Measurements from ENCODE around the gene DELE1. TPM values are rescaled to one million over a fixed set of nuclear protein-coding genes. Genes with fewer than 3 reads are reported as not detected.
"Not testable (repeated sequence)": the region's sequence is repeated elsewhere in the genome, so short reads cannot be mapped to it uniquely, and the experiment has no call there.

Gene DELE1
- total RNA-seq, 2 donors from 2014 or later = 80.4 to 82.8 TPM

GRCh38 chr5:141906972-141907371 is 16.7 kb upstream of the DELE1 start:
- no peaks in the 10 kb centered on the region for H3K36me3 Mint-ChIP-seq (ENCODE audit: low read depth)
- no peaks in the 10 kb centered on the region for H3K9me3 Mint-ChIP-seq
- H3K27ac Mint-ChIP-seq = no peak overlapping the region
- no peak overlapping the region for H3K4me3 Mint-ChIP-seq
- no peak for ATAC-seq (replicated peaks)
- H3K27me3 Mint-ChIP-seq = peaks cover 4% of the 10 kb centered on the region
- H3K4me1 Mint-ChIP-seq = peaks cover 4% of the 10 kb centered on the region

DNA sequence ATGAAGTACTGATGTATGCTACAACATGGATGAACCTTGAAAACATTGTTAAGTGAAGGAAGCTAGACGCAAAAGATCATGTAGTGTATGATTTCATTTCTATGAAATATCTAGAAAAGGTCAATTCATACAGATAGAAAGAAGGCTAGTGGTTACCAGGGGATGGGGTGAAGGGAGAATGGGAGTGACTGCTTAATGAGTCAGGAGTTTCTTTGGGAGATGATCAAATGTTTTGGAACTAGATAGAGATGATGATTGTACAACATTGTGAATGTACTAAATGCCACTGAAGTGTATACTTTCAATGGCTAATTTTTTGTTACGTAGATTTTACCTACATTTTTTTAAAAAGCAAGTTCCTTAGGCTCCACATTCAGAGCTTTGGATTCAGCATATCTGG is 14.9 kb upstream of the DELE1 start:
- Mint-ChIP-seq H3K27ac (no peak overlapping the region), H3K4me3 (no peak overlapping the region), H3K4me1 (peaks cover 4% of the 10 kb centered on the region), H3K27me3 (peaks cover 13% of the 10 kb centered on the region), H3K36me3 (ENCODE audit: low read depth) (no peaks in the 10 kb centered on the region), H3K9me3 (no peaks in the 10 kb centered on the region)
- ATAC-seq (replicated peaks) = peak; percentile 92

GRCh38 chr5:141909212-141909611 is 14.5 kb upstream of the DELE1 start:
- Mint-ChIP-seq H3K9me3 (no peaks in the 10 kb centered on the region), H3K36me3 (ENCODE audit: low read depth) (no peaks in the 10 kb centered on the region), H3K4me3 (no peak overlapping the region), H3K4me1 (peaks cover 4% of the 10 kb centered on the region), H3K27ac (no peak overlapping the region), H3K27me3 (peaks cover 13% of the 10 kb centered on the region)
- ATAC-seq (replicated peaks) = no peak

DNA sequence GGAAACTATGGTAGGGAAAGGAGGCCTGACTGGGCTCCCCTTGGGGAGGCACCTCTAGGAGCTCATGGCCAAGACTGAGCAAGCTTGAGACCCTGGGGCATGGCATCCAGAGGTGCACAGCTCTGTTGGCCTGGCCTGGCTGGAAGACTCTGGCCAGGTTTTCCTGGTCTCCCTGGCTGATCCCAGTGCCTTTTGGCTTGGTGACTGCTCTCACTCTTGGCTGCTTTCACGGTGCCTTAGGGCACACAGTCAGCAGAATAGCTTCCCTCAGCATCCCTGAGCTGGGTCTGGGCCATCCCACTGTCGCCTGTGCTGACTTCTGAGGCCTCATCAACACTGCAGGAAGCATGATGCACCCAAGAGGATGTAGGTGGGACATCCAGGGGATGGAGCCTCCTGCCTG is 13.4 kb upstream of the DELE1 start:
- Mint-ChIP-seq H3K36me3 (ENCODE audit: low read depth) (no peaks in the 10 kb centered on the region), H3K4me1 (peaks cover 4% of the 10 kb centered on the region), H3K4me3 (no peak overlapping the region), H3K9me3 (no peaks in the 10 kb centered on the region), H3K27me3 (peaks cover 18% of the 10 kb centered on the region), H3K27ac (no peak overlapping the region)
- ATAC-seq (replicated peaks) = no peak

- no peaks in the 10 kb centered on the region for H3K9me3 Mint-ChIP-seq
- peaks cover 21% of the 10 kb centered on the region for H3K27me3 Mint-ChIP-seq
Measured at GRCh38 chr5:141913560-141914198, 10.0 kb upstream of the DELE1 start.

GRCh38 chr5:141914199-141914743 is 9.4 kb upstream of the DELE1 start:
- Mint-ChIP-seq H3K27me3 (peaks cover 21% of the 10 kb centered on the region), H3K9me3 (no peaks in the 10 kb centered on the region), H3K27ac (no peak overlapping the region), H3K4me3 (peak overlapping the region; percentile 5), H3K36me3 (ENCODE audit: low read depth) (no peaks in the 10 kb centered on the region), H3K4me1 (no peaks in the 10 kb centered on the region)
- peak; percentile 54 for ATAC-seq (replicated peaks)

More at GRCh38 chr5:141913560-141914198, 10.0 kb upstream of the DELE1 start:
- H3K4me3 Mint-ChIP-seq = peak overlapping the region; percentile 53
- no peaks in the 10 kb centered on the region for H3K36me3 Mint-ChIP-seq (ENCODE audit: low read depth)
- no peak for ATAC-seq (replicated peaks)
- no peak overlapping the region for H3K27ac Mint-ChIP-seq
- H3K4me1 Mint-ChIP-seq = peaks cover 2% of the 10 kb centered on the region

GRCh38 chr5:141914797-141915196 is 8.9 kb upstream of the DELE1 start:
- peak overlapping the region; percentile 5 for H3K4me3 Mint-ChIP-seq
- H3K36me3 Mint-ChIP-seq (ENCODE audit: low read depth) = no peaks in the 10 kb centered on the region
- no peaks in the 10 kb centered on the region for H3K9me3 Mint-ChIP-seq
- ATAC-seq (replicated peaks) = no peak
- no peak overlapping the region for H3K27ac Mint-ChIP-seq
- H3K4me1 Mint-ChIP-seq = no peaks in the 10 kb centered on the region
- H3K27me3 Mint-ChIP-seq = peaks cover 21% of the 10 kb centered on the region

GRCh38 chr5:141915881-141916336 is 7.8 kb upstream of the DELE1 start:
- Mint-ChIP-seq H3K4me1 (no peaks in the 10 kb centered on the region), H3K4me3 (no peak overlapping the region), H3K36me3 (ENCODE audit: low read depth) (no peaks in the 10 kb centered on the region), H3K27me3 (peaks cover 21% of the 10 kb centered on the region), H3K9me3 (no peaks in the 10 kb centered on the region), H3K27ac (no peak overlapping the region)
- no peak for ATAC-seq (replicated peaks)

DNA sequence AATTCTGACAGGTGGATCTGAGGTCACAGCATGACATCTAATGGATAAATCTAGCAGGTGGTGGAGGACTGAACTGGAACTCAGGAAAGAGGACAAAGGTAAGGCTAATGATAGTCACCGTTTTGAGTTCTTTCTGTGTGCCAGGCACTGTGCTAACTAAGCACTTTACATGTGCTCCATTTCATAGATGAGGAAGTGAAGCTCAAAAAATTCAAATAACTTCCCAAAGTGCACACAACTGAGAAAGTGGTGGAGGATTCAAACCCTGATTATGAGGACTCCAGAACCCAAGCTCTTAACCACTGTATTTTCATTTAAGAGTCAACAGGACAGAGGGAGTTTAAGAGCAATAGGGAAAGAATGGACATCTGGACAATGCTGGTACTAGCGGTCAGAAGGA is 7.1 kb upstream of the DELE1 start:
- no peak overlapping the region for H3K4me3 Mint-ChIP-seq
- peaks cover 21% of the 10 kb centered on the region for H3K27me3 Mint-ChIP-seq
- H3K9me3 Mint-ChIP-seq = no peaks in the 10 kb centered on the region
- ATAC-seq (replicated peaks) = no peak
- H3K27ac Mint-ChIP-seq = no peak overlapping the region
- H3K4me1 Mint-ChIP-seq = no peaks in the 10 kb centered on the region
- no peaks in the 10 kb centered on the region for H3K36me3 Mint-ChIP-seq (ENCODE audit: low read depth)

GRCh38 chr5:141917760-141918159 is 5.9 kb upstream of the DELE1 start:
- peaks cover 17% of the 10 kb centered on the region for H3K27me3 Mint-ChIP-seq
- no peaks in the 10 kb centered on the region for H3K4me1 Mint-ChIP-seq
- no peaks in the 10 kb centered on the region for H3K9me3 Mint-ChIP-seq
- no peak overlapping the region for H3K4me3 Mint-ChIP-seq
- no peak overlapping the region for H3K27ac Mint-ChIP-seq
- H3K36me3 Mint-ChIP-seq (ENCODE audit: low read depth) = no peaks in the 10 kb centered on the region
- no peak for ATAC-seq (replicated peaks)

DNA sequence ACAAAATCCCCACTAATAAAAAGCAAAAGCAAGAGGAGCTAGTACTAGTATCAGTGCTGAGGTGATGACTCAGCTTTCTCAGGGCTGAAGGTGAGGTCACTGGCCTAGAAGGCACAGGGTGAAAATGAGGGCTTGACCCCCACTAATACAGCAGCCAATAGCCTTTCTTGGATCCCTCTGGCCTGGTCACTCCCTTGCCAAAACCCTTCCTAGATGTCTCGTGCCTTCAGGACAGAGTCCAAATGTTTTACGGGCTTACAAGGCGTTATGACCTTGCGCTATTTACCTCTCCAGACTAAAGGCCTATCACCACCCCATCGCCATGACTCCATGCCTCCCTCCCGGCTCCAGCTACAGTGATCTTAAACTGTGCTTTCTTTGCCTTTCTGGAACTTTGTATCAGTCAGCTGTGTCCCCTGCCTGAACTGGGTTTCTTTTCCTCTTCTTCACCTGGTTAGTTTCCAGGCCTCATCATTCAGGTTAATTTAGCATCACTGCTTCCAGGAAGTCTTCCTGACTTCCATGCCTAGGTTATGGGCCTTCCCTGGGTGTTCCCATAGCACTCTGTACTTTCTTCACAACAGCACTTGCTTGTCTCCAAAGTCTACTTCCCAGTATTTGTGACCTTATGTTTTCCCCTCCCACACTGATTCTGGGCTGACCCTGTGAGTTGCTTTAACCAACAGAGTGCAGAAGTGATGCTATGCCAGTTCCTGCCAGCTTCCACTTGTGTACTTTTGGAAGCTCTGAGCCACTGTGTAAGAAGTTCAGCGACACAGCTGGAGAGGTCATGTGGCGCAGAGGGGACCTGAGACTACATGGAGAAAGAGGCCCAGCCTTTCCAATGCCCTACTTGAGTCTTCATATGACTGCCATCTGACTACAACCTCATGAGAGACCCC is 4.2 kb upstream of the DELE1 start:
- Mint-ChIP-seq H3K4me1 (peaks cover 6% of the 10 kb centered on the region), H3K9me3 (no peaks in the 10 kb centered on the region), H3K27ac (no peak overlapping the region), H3K36me3 (ENCODE audit: low read depth) (peaks cover 10% of the 10 kb centered on the region), H3K4me3 (no peak overlapping the region), H3K27me3 (peaks cover 8% of the 10 kb centered on the region)
- ATAC-seq (replicated peaks) = no peak

GRCh38 chr5:141920771-141921170 is 2.9 kb upstream of the DELE1 start:
- Mint-ChIP-seq H3K27ac (peak overlapping the region; percentile 10), H3K4me3 (no peak overlapping the region)
- no peak for ATAC-seq (replicated peaks)

DNA sequence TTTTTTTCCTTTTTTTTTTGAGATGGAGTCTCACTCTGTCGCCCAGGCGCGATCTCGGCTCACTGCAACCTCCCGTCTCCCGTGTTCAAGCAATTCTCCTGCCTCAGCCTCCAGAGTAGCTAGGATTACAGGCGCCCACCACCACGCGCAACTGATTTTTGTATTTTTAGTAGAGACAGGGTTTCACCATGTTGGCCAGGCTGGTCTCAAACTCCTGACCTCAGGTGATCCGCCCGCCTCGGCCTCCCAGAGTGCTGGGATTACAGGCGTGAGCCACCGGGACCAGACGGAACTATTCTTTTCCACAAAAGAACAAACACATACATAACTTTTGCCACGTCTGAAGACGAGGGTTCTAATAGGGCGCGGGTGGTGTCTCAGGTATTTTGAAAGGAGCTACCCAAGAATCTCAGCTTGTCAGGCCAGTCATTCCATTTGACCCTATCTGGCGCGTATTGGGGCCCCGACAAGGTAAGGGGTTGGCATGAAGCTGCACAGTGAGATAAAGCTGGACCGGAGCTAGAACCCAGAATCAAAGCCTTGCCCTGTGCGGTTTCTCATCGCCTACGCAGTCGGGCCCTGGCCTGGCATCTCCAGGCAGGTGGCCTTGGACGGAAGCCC is 734 bp upstream of the DELE1 start:
- H3K36me3 Mint-ChIP-seq (ENCODE audit: low read depth) = peaks cover 41% of the 10 kb centered on the region
- peak overlapping the region; percentile 97 for H3K4me3 Mint-ChIP-seq
- not testable (repeated sequence) for H3K9me3 Mint-ChIP-seq; ATAC-seq (replicated peaks); H3K27me3 Mint-ChIP-seq
- peak overlapping the region; percentile 99 for H3K27ac Mint-ChIP-seq
- peaks cover 14% of the 10 kb centered on the region for H3K4me1 Mint-ChIP-seq

More at GRCh38 chr5:141920771-141921170, 2.9 kb upstream of the DELE1 start:
- peaks cover under 1% of the 10 kb centered on the region for H3K27me3 Mint-ChIP-seq
- no peaks in the 10 kb centered on the region for H3K9me3 Mint-ChIP-seq
- peaks cover 10% of the 10 kb centered on the region for H3K4me1 Mint-ChIP-seq
- H3K36me3 Mint-ChIP-seq (ENCODE audit: low read depth) = peaks cover 19% of the 10 kb centered on the region

DNA sequence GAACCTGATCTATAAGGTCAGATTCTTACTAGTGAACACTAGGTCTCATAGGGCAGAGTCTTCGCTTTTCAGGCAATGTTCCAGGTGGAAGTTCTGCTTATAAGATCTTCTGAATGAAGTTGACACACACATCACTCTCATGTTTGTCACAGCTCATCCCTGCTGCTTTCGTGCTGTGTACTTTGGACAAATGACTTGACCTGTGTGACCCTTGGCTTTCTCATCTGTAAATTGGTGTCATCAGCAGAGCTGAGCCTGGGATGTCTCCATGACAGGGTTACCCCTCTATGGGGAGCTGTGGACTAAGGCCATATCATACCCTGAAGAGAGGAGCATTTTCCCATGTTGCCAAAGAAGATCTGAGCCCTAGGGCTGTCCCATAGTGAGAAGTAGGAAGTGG is 2.8 kb downstream of the DELE1 start:
- Mint-ChIP-seq H3K4me1 (peaks cover 21% of the 10 kb centered on the region), H3K36me3 (ENCODE audit: low read depth) (peaks cover 76% of the 10 kb centered on the region), H3K9me3 (no peaks in the 10 kb centered on the region), H3K4me3 (no peak overlapping the region), H3K27ac (no peak overlapping the region), H3K27me3 (no peaks in the 10 kb centered on the region)
- no peak for ATAC-seq (replicated peaks)

Data from activated T-helper 17 cell treated with anti-CD3 and anti-CD28 coated beads, Interleukin-2, amount 50 U/mL, for 72 hours (primary cell).